K562 (cell line): ENCODE results near the gene GLRX. TPM values are rescaled to one million over a fixed set of nuclear protein-coding genes. Genes with fewer than 3 reads are reported as not detected.

ENCODE experiments used
- ATAC-seq: fragments of 200-7000 bp; cut with Tn5 transposase; 3 replicates; pipeline ENCODE4 v1.9.1; 2020; ENCODE audit warnings: moderate library complexity
- BruUV-seq: library from RNA; stranded (reverse); fragments of 400-500 nt; replicated peaks from 2 replicates; lab custom pipeline; 2021; lab: Mats Ljungman, UMichigan
- CTCF ChIA-PET: fragments of 300-600 bp; formaldehyde crosslinking; extraction: SDS; loops from one replicate; lab custom pipeline; 2021; ENCODE audit warnings: low intra/inter-chr PET ratio; lab: Yijun Ruan, JAX
- POLR2A ChIA-PET: fragments of 300-600, 350-650 bp; sonication (Branson Sonifier 250); formaldehyde crosslinking; extraction: SDS; loops from one replicate; lab custom pipeline; 2021; ENCODE audit warnings: antibody characterized with exemption, inconsistent platforms; lab: Yijun Ruan, JAX
- DNase-seq, 4 experiments: peaks; one replicate each; pipeline versions ENCODE4 v3.0.0 to v3.0.0-alpha.2; 2011 to 2018; ENCODE audit warnings: low spot score in 3 of 4, mixed read lengths in 3 of 4; ENCODE audit errors: extremely low read depth in 1 of 4
- FAIRE-seq: peaks from 2 replicates; lab custom pipeline; 2011; peaks lifted over from hg19 to GRCh38; lab: Jason Lieb, UNC
- H2AFZ ChIP-seq: 2 replicates; pipeline ENCODE4 v1.6.0; 2011; ENCODE audit warnings: low read depth, low read length, control low read depth, inconsistent platforms
- H3K27ac ChIP-seq: fragments of 200-600 bp; 3 replicates; pipeline ENCODE4 v1.8.0; 2011; ENCODE audit warnings: low read depth, mild to moderate bottlenecking, control low read depth, inconsistent platforms, low read length, moderate library complexity, mixed read lengths; ENCODE audit errors: extremely low read depth
- H3K27me3 ChIP-seq, 2 experiments: fragments of 300-600 bp in 1 of 2; 2 replicates in 1 of 2; 3 replicates in 1 of 2; pipeline versions ENCODE4 v1.6.0 to v1.8.0; 2011; ENCODE audit warnings: inconsistent platforms in 2 of 2, low read length in 2 of 2, mild to moderate bottlenecking in 1 of 2, mixed read lengths in 1 of 2, moderate library complexity in 1 of 2; ENCODE audit not compliant: control insufficient read depth in 2 of 2, insufficient read depth in 2 of 2
- H3K36me3 ChIP-seq: fragments of 300-600 bp; 3 replicates; pipeline ENCODE4 v1.8.0; 2011; ENCODE audit warnings: mild to moderate bottlenecking, low read length, inconsistent platforms; ENCODE audit not compliant: control insufficient read depth, insufficient read depth
- H3K4me1 ChIP-seq, 2 experiments: fragments of 200-600 bp in 1 of 2; replicated peaks in 1 of 2; 2 replicates in 1 of 2; 3 replicates in 1 of 2; pipeline versions ENCODE4 v1.5.1 to v1.8.0; 2011; ENCODE audit warnings: inconsistent platforms in 2 of 2, low read length in 2 of 2, mild to moderate bottlenecking in 1 of 2, mixed read lengths in 1 of 2, moderate library complexity in 1 of 2; ENCODE audit not compliant: control insufficient read depth in 2 of 2, insufficient read depth in 2 of 2
- H3K4me2 ChIP-seq: 2 replicates; pipeline ENCODE4 v1.6.1; 2011; ENCODE audit warnings: low read length, control low read depth, inconsistent platforms, mixed read lengths; ENCODE audit not compliant: insufficient read depth
- H3K4me3 ChIP-seq: fragments of 200-600 bp; sonication (generic), shearing (Covaris generic); 2 replicates; pipeline ENCODE4 v1.5.1; 2016; ENCODE audit warnings: control low read depth, inconsistent platforms
- H3K79me2 ChIP-seq: fragments of 200-600 bp; 3 replicates; pipeline ENCODE4 v1.8.0; 2011; ENCODE audit warnings: low read length, inconsistent platforms; ENCODE audit not compliant: control insufficient read depth, insufficient read depth
- H3K9ac ChIP-seq, 2 experiments: 2 replicates each; pipeline versions ENCODE4 v1.6.0 to v1.6.1; 2011; ENCODE audit warnings: low read depth in 2 of 2, low read length in 2 of 2, control low read depth in 1 of 2, inconsistent platforms in 1 of 2, mild to moderate bottlenecking in 1 of 2, mixed read lengths in 1 of 2; ENCODE audit not compliant: insufficient read depth in 1 of 2
- H3K9me1 ChIP-seq: one replicate; pipeline ENCODE4 v1.6.0; 2011; ENCODE audit warnings: inconsistent platforms, mild to moderate bottlenecking, low read length, moderate library complexity; ENCODE audit not compliant: control insufficient read depth, insufficient read depth
- H3K9me3 ChIP-seq: replicated peaks from 2 replicates; pipeline ENCODE4 v1.5.1; 2011; ENCODE audit warnings: low read depth, low read length, inconsistent platforms; ENCODE audit not compliant: control insufficient read depth, insufficient read depth
- H4K20me1 ChIP-seq: replicated peaks from 2 replicates; pipeline ENCODE4 v1.6.1; 2011; ENCODE audit warnings: low read length, inconsistent platforms, mixed read lengths; ENCODE audit not compliant: control insufficient read depth, insufficient read depth
- ETS2 ChIP-seq: IDR thresholded peaks from 2 replicates; pipeline ENCODE4 v1.6.1; 2016; ENCODE audit warnings: borderline replicate concordance, missing genetic modification characterization, mild to moderate bottlenecking, moderate library complexity, missing compliant biosample characterization; ENCODE audit not compliant: poor library complexity, severe bottlenecking
- GATAD2B ChIP-seq: fragments of 450-650 bp; IDR thresholded peaks from 2 replicates; pipeline ENCODE4 v1.6.1; 2017; ENCODE audit warnings: mild to moderate bottlenecking, borderline replicate concordance
- KAT2B ChIP-seq: IDR thresholded peaks from one replicate; pipeline ENCODE4 v1.6.1; 2012; ENCODE audit warnings: low read depth, mild to moderate bottlenecking, control low read depth, inconsistent platforms, low read length, moderate library complexity
- KDM5B ChIP-seq: fragments of 200-600 bp; sonication (generic); IDR thresholded peaks from 2 replicates; pipeline ENCODE4 v1.6.1; 2012; ENCODE audit warnings: low read depth, mild to moderate bottlenecking, moderate library complexity, low read length, control low read depth, inconsistent platforms; ENCODE audit not compliant: insufficient replicate concordance
- L3MBTL2 ChIP-seq: fragments of 450-650 bp; IDR thresholded peaks from 2 replicates; pipeline ENCODE4 v1.6.1; 2016; ENCODE audit warnings: mild to moderate bottlenecking, moderate library complexity
- MED1 ChIP-seq: sonication (generic); formaldehyde crosslinking; IDR thresholded peaks from 2 replicates; pipeline ENCODE4 v1.8.1; 2023; ENCODE audit warnings: missing genetic modification reagents, borderline replicate concordance
- RNF219 ChIP-seq: fragments of 250-450 bp; sonication (Bioruptor Pico); IDR thresholded peaks from 2 replicates; pipeline ENCODE4 v1.5.0; 2022; ENCODE audit warnings: mild to moderate bottlenecking
- SMARCA4 ChIP-seq: fragments of 450-650 bp; IDR thresholded peaks from 2 replicates; pipeline ENCODE4 v1.6.1; 2016
- TAF1 ChIP-seq: IDR thresholded peaks from 2 replicates; pipeline ENCODE4 v1.6.1; 2011; ENCODE audit warnings: mild to moderate bottlenecking, low read length, moderate library complexity; ENCODE audit not compliant: insufficient read depth, control insufficient read depth, severe bottlenecking; ENCODE audit errors: extremely low read depth
- TCF7 ChIP-seq: sonication (generic); IDR thresholded peaks from 2 replicates; pipeline ENCODE4 v1.6.1; 2016; ENCODE audit warnings: antibody characterized with exemption, borderline replicate concordance
- WHSC1 ChIP-seq: IDR thresholded peaks from one replicate; pipeline ENCODE4 v1.6.1; 2012; ENCODE audit warnings: low read length, control low read depth, inconsistent platforms
- ZBTB11 ChIP-seq, 3 experiments: fragments of 200-800 bp in 1 of 3; fragments of 250-450 bp in 1 of 3; fragments of 450-650 bp in 1 of 3; sonication (Bioruptor Pico) in 1 of 3; sonication (Bioruptor generic) in 1 of 3; formaldehyde crosslinking in 1 of 3; IDR thresholded peaks; 2 replicates each; pipeline versions ENCODE4 v1.6.1 to v1.8.0; 2016 to 2022; ENCODE audit warnings: mild to moderate bottlenecking in 2 of 3, missing genetic modification characterization in 2 of 3, missing compliant biosample characterization in 1 of 3, moderate library complexity in 1 of 3
- ZNF197 ChIP-seq: fragments of 200-800 bp; sonication (Bioruptor generic); IDR thresholded peaks from 2 replicates; pipeline ENCODE4 v1.6.1; 2016; ENCODE audit warnings: low read depth, missing genetic modification characterization, missing compliant biosample characterization
- ZNF277 ChIP-seq: fragments of 250-450 bp; sonication (Bioruptor Pico); IDR thresholded peaks from 2 replicates; pipeline ENCODE4 v1.8.0; 2022; ENCODE audit warnings: inconsistent platforms, mild to moderate bottlenecking, moderate library complexity, borderline replicate concordance
- WGBS: fragments of 100-300 bp; shearing (Covaris generic); methylation state at CpG from one replicate; pipeline ENCODE4 v1.1.6; 2016; ENCODE audit warnings: low coverage, mixed read lengths; ENCODE audit not compliant: insufficient coverage; ENCODE audit errors: missing lambda C conversion rate; 5-methylcytosine and 5-hydroxymethylcytosine counted together
- in situ Hi-C: fragments of 300-500 bp; cut with MboI; formaldehyde crosslinking; loops from 4 replicates; pipeline ENCODE4 v1.15.0; 2018; ENCODE audit warnings: inconsistent platforms, mixed read lengths
- intact Hi-C: fragments of 100-400 bp; cut with micrococcal nuclease; formaldehyde crosslinking; loops from 2 replicates; pipeline ENCODE4 v1.14.2; 2022
- polyA plus RNA-seq, 8 experiments: library from polyadenylated mRNA; depleted of rRNA in 4 of 8; stranded (reverse) in 5 of 8; unstranded in 3 of 8; fragments of >200 nt; fragmentation: Nextera tagmentation in 2 of 8; fragmentation: Illumina TruSeq in 1 of 8; extraction: Ambion mirVana in 2 of 8; extraction: Trizol in 1 of 8; gene quantifications; 2 replicates each; pipeline versions ENCODE4 v1.2.1 to v1.2.3, GENCODE V29; 2011 to 2014; ENCODE audit warnings: inconsistent platforms in 1 of 8, missing spikeins in 1 of 8
- total RNA-seq, 7 experiments: library from RNA; depleted of rRNA in 6 of 7; stranded (reverse); fragments of >200 nt in 6 of 7; fragmentation: Illumina TruSeq in 2 of 7; extraction: Trizol in 2 of 7; gene quantifications; 2 replicates each; pipeline versions ENCODE4 v1.2.1 to v1.2.3, GENCODE V29; 2011 to 2021; ENCODE audit warnings: low replicate concordance in 1 of 7

The GLRX gene
- total and polyA plus RNA-seq, 9 of the 15 experiments (the other 6 are each of a cell fraction or from before 2014, with no cell fraction given): 2.3 to 11.2 (median 4.6) TPM

- ATAC-seq (no peak), DNase-seq (no peak), FAIRE-seq (no peak)
- Histone ChIP-seq H3K4me2 (no peak overlapping the region), H3K4me3 (no peak overlapping the region), H3K4me1 (peaks cover 8 to 19% of the 10 kb centered on the region in 2 experiments), H4K20me1 (0 out of 2 replicates have a peak, but pooled peaks cover 3% of the 10 kb centered on the region), H3K9ac (no peak overlapping the region), H3K27me3 (no peaks in the 10 kb centered on the region), H3K79me2 (no peaks in the 10 kb centered on the region; the same call in 2 of the 3 replicates), H3K9me1 (peaks cover 4% of the 10 kb centered on the region), H3K36me3 (peaks cover 91% of the 10 kb centered on the region), H3K9me3 (no peaks in the 10 kb centered on the region), H2AFZ (no peak overlapping the region), H3K27ac (no peak overlapping the region)
- BruUV-seq: no TSS peak
- in situ Hi-C loops (loop anchor here (10.0 kb wide), 1 partner anchor 224 kb away; no protein-coding TSS in a partner anchor), intact Hi-C loops (no loop called here)
- ChIA-PET CTCF (no interaction called here), POLR2A (interaction anchor here (1.1 to 3.3 kb wide), 3 partner anchors 9 to 12 kb away, joined by 3 to 26 read pairs (median 4); no protein-coding TSS in a partner anchor)
- 93% methylated on average over 9 of the region's 9 CpGs for WGBS
- no peak for TF ChIP-seq MED1 (CRISPR knock-in tag)
- no peak for TF ChIP-seq ZBTB11 (CRISPR knock-in tag; IDR thresholded peaks at IDR 0.05)
- no peak for TF ChIP-seq TCF7
- no peak for TF ChIP-seq KDM5B
- no peak for TF ChIP-seq KAT2B
- TF ChIP-seq L3MBTL2: no peak
- TF ChIP-seq SMARCA4: no peak
- no peak for TF ChIP-seq RNF219
- TF ChIP-seq ZNF197 (CRISPR knock-in tag): no peak
- TF ChIP-seq ZNF277 (CRISPR knock-in tag): no peak
- no peak for TF ChIP-seq TAF1
- no peak for TF ChIP-seq WHSC1
- TF ChIP-seq GATAD2B: no peak
- no peak for TF ChIP-seq ETS2 (tag)
These were observed 53.8 kb downstream of the GLRX start for GRCh38 chr5:95768731-95769130.
